SK-N-SH (cell line): ENCODE measurements around the gene TMEM134.

ENCODE experiments used
- RAD21 ChIP-seq: IDR thresholded peaks from 2 replicates; pipeline ENCODE4 v1.6.1; 2012; ENCODE audit warnings: mild to moderate bottlenecking, low read length
- RCOR1 ChIP-seq: fragments of 150-350 bp; IDR thresholded peaks from 2 replicates; pipeline ENCODE4 v1.6.1; 2017; ENCODE audit warnings: antibody characterized with exemption, low read length

GRCh38 chr11:67463680-67464410 is 5.2 kb downstream of the TMEM134 start:
- TF ChIP-seq RCOR1 (no peak), RAD21 (no peak)
